Measurements from ENCODE around the gene DAZAP2. TPM values are rescaled to one million over a fixed set of nuclear protein-coding genes. Genes with fewer than 3 reads are reported as not detected.

DAZAP2 gene
- total RNA-seq, 2 donors from 2014 or later = 208 to 344 TPM

GRCh38 chr12:51209259-51209658, 29.4 kb upstream of the DAZAP2 start:
- H3K9me3 ChIP-seq = no peaks in the 10 kb centered on the region
- no peak for TF ChIP-seq CTCF (IDR thresholded peaks at IDR 0.05)
- DNase-seq (ENCODE audit: low spot score) (no peak), ATAC-seq (ENCODE audit: insufficient number of reproducible peaks, low FRiP score, low read depth) (no peak)
- peaks cover 3% of the 10 kb centered on the region for H3K36me3 ChIP-seq
- H3K27ac ChIP-seq = no peak overlapping the region
- no peak overlapping the region for H3K4me3 ChIP-seq
- no peaks in the 10 kb centered on the region for H3K4me1 ChIP-seq (ENCODE audit: control insufficient read depth in 1 of 2, low read depth in 2 of 2)
- H3K27me3 ChIP-seq (replicated peaks; ENCODE audit: insufficient read depth) = no peaks in the 10 kb centered on the region

- TF ChIP-seq CTCF (IDR thresholded peaks at IDR 0.05) = no peak
- Histone ChIP-seq H3K36me3 (peaks cover 3% of the 10 kb centered on the region), H3K9me3 (no peaks in the 10 kb centered on the region), H3K4me1 (ENCODE audit: control insufficient read depth in 1 of 2, low read depth in 2 of 2) (peaks cover 0 to 4% of the 10 kb centered on the region in 2 donors), H3K27ac (no peak overlapping the region), H3K27me3 (replicated peaks; ENCODE audit: insufficient read depth) (no peaks in the 10 kb centered on the region), H3K4me3 (no peak overlapping the region)
- DNase-seq (ENCODE audit: low spot score) (no peak), ATAC-seq (ENCODE audit: insufficient number of reproducible peaks, low FRiP score, low read depth) (no peak)
Measured at GRCh38 chr12:51210690-51211395, 27.8 kb upstream of the DAZAP2 start.

- H3K4me1 ChIP-seq (ENCODE audit: control insufficient read depth in 1 of 2, low read depth in 2 of 2) = peaks cover 15 to 24% of the 10 kb centered on the region in 2 donors
- no peaks in the 10 kb centered on the region for H3K27me3 ChIP-seq (replicated peaks; ENCODE audit: insufficient read depth)
- DNase-seq (ENCODE audit: low spot score) = no peak
- H3K36me3 ChIP-seq = no peaks in the 10 kb centered on the region
- H3K4me3 ChIP-seq = no peak overlapping the region
- TF ChIP-seq CTCF (IDR thresholded peaks at IDR 0.05) = no peak
- H3K9me3 ChIP-seq = no peaks in the 10 kb centered on the region
- ATAC-seq (ENCODE audit: insufficient number of reproducible peaks, low FRiP score, low read depth) = no peak
- no peak overlapping the region for H3K27ac ChIP-seq
Measured at GRCh38 chr12:51214895-51215294, 23.7 kb upstream of the DAZAP2 start.

DNA sequence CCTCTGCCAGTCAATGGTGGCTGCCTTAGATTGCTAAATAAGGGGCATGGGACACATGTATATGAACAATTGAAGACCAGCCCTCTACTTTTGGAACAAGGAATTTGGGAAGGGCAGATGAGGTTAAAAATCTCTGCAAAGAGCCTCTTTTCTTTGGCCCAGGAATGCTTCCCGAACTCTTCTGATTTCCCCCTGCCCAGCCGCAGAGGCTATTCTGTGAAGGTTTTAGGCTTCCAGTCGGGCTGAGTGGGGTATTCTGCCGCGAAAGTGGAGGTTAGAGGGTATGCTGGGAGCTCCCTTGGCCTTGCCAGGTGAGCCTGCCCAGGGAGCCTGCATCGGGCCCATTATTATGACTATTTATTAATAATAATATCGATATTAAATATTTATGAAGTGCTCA, 22.0 kb upstream of the DAZAP2 start:
- ATAC-seq (ENCODE audit: insufficient number of reproducible peaks, low FRiP score, low read depth) = no peak
- Histone ChIP-seq H3K27me3 (replicated peaks; ENCODE audit: insufficient read depth) (no peaks in the 10 kb centered on the region), H3K4me3 (peak overlapping the region; percentile 97), H3K9me3 (no peaks in the 10 kb centered on the region), H3K36me3 (no peaks in the 10 kb centered on the region), H3K4me1 (ENCODE audit: control insufficient read depth in 1 of 2, low read depth in 2 of 2) (peaks cover 15 to 24% of the 10 kb centered on the region in 2 donors), H3K27ac (peak overlapping the region; percentile 93 to 99)
- no peak for TF ChIP-seq CTCF (IDR thresholded peaks at IDR 0.05)
- no peak for DNase-seq (ENCODE audit: low spot score)

DNA sequence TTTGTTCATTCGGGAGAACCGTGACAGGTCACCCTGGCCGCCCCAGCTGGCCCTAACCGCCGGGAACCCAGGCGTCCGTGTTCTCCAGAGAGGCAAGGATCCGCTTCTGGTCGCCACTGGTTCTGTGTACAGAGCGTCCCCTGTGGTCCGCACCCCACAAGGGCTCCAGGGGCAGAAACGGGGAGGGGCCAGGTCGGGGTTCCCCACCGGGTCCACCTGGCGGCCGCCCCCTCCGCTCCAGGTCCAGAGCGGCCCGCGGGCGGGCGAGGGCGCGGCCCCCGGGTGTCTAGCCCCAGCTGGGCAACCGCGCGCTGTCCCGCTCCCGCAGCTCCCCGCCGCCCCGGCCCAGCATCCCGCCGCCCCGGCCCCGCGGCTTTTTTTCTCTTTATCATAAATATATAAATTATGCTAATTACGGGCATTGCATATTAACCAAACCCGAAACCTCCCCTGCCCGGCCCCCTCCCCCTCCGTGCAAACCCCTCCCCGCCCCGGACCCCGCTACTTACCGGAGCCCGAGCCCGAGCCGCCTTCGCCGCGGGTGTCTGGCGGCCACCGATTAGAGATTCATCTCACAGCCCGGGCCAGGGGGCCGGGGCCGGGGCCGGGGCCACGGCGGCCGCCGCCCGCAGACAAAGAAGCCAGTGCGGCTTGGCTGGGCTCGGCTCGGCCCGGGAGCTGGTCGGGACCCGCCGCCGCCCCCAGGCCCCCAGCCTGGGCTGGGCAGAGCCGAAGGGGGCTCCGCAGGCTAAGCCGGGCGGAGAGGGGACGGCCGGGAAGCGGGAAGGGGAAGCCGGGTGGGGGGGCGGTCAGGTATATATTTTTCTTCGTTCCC, 21.3 kb upstream of the DAZAP2 start:
- no peaks in the 10 kb centered on the region for H3K9me3 ChIP-seq
- H3K4me1 ChIP-seq (ENCODE audit: control insufficient read depth in 1 of 2, low read depth in 2 of 2) = peaks cover 15 to 24% of the 10 kb centered on the region in 2 donors
- TF ChIP-seq CTCF (IDR thresholded peaks at IDR 0.05) = no peak
- no peak for DNase-seq (ENCODE audit: low spot score)
- H3K27me3 ChIP-seq (replicated peaks; ENCODE audit: insufficient read depth) = no peaks in the 10 kb centered on the region
- peak overlapping the region; percentile 93 to 99 for H3K27ac ChIP-seq
- peak overlapping the region; percentile 97 for H3K4me3 ChIP-seq
- peak; percentile 27 for ATAC-seq (ENCODE audit: insufficient number of reproducible peaks, low FRiP score, low read depth)
- no peaks in the 10 kb centered on the region for H3K36me3 ChIP-seq
